HG02678 (cell line): ENCODE data around the gene ELOVL4.
A peak's percentile ranks its signal among the peaks of the same experiment; 100 is the strongest.

Experiments used
- ATAC-seq: cut with Tn5 transposase; IDR thresholded peaks from one replicate; pipeline ENCODE4 v1.9.1; 2021; ENCODE audit warnings: mild to moderate bottlenecking, moderate library complexity; ENCODE audit not compliant: unreplicated experiment

The ELOVL4 gene

GRCh38 chr6:79947191-79948186 is at the start of gene ELOVL4:
Gene ELOVL4 (minus strand): TSS chr6:79947553. CDS start chr6:79947279, 274 bp downstream.
- peak; percentile 48 for ATAC-seq

GRCh38 chr6:79993911-79994309 is 46.6 kb upstream of the ELOVL4 start:
- no peak for ATAC-seq

GRCh38 chr6:79993012-79993910 is 45.9 kb upstream of the ELOVL4 start:
- no peak for ATAC-seq

GRCh38 chr6:79989641-79990040 is 42.3 kb upstream of the ELOVL4 start:
- ATAC-seq, result no peak

GRCh38 chr6:79985128-79985527 is 37.8 kb upstream of the ELOVL4 start:
- no peak for ATAC-seq

GRCh38 chr6:79984261-79984660 is 36.9 kb upstream of the ELOVL4 start:
- no peak for ATAC-seq

- no peak for ATAC-seq
Observed at GRCh38 chr6:79981652-79982051, 34.3 kb upstream of the ELOVL4 start.

GRCh38 chr6:79971193-79971592 is 23.8 kb upstream of the ELOVL4 start:
- ATAC-seq, result no peak

GRCh38 chr6:79969784-79970183 is 22.4 kb upstream of the ELOVL4 start:
- no peak for ATAC-seq

GRCh38 chr6:79967178-79967577 is 19.8 kb upstream of the ELOVL4 start:
- ATAC-seq, result no peak

- no peak for ATAC-seq
Observed at GRCh38 chr6:79964607-79965081, 17.3 kb upstream of the ELOVL4 start.

- ATAC-seq, result no peak
Observed at GRCh38 chr6:79954849-79955248, 7.5 kb upstream of the ELOVL4 start.

- peak; percentile 51 for ATAC-seq
Observed at GRCh38 chr6:79949233-79949632, 1.9 kb upstream of the ELOVL4 start.

- ATAC-seq, result peak; percentile 24
Observed at GRCh38 chr6:79946272-79947190, 822 bp downstream of the ELOVL4 start.

GRCh38 chr6:79943133-79943532 is 4.2 kb downstream of the ELOVL4 start:
- no peak for ATAC-seq

GRCh38 chr6:79941489-79942151 is 5.7 kb downstream of the ELOVL4 start:
- ATAC-seq, result no peak

GRCh38 chr6:79928478-79928998 is 18.8 kb downstream of the ELOVL4 start:
- ATAC-seq, result no peak

- no peak for ATAC-seq
Observed at GRCh38 chr6:79927758-79928157, 19.6 kb downstream of the ELOVL4 start.

GRCh38 chr6:79923270-79923669 is 24.1 kb downstream of the ELOVL4 start:
- ATAC-seq, result no peak
